Activated T-cell treated with anti-CD3 and anti-CD28 coated beads, Interleukin-2, amount 50 U/mL, for 72 hours (primary cell): ENCODE data around the gene ALS2CL. TPM values are rescaled to one million over a fixed set of nuclear protein-coding genes. Genes with fewer than 3 reads are reported as not detected.

Experiments
- ATAC-seq, 2 donors: fragments of 150-1000 bp; cut with Tn5 transposase; replicated peaks in 1 of 2; 2 replicates each; pipeline ENCODE4 v1.10.0; 2021; ENCODE audit warnings: moderate library complexity in 2 of 2, mild to moderate bottlenecking in 1 of 2
- DNase-seq, 2 donors: peaks; one replicate each; pipeline ENCODE4 v3.0.0; 2021 to 2022; ENCODE audit warnings: mixed read lengths in 1 of 2
- H3K27ac Mint-ChIP-seq: one replicate; pipeline ENCODE4 v1.8.0; 2022; ENCODE audit warnings: mild to moderate bottlenecking, moderate library complexity, mixed read lengths
- H3K27me3 Mint-ChIP-seq: one replicate; pipeline ENCODE4 v1.8.0; 2022; ENCODE audit warnings: low read depth, mixed read lengths
- H3K36me3 Mint-ChIP-seq, 2 donors: one replicate each; pipeline ENCODE4 v1.8.0; 2022; ENCODE audit warnings: mixed read lengths in 2 of 2, mild to moderate bottlenecking in 1 of 2; ENCODE audit not compliant: insufficient read depth in 2 of 2
- H3K4me1 Mint-ChIP-seq: one replicate; pipeline ENCODE4 v1.8.0; 2022; ENCODE audit warnings: low read depth, mixed read lengths
- H3K4me3 Mint-ChIP-seq, 2 donors: one replicate each; pipeline ENCODE4 v1.8.0; 2022; ENCODE audit warnings: mild to moderate bottlenecking in 2 of 2, mixed read lengths in 2 of 2, moderate library complexity in 2 of 2
- H3K9me3 Mint-ChIP-seq, 2 donors: one replicate each; pipeline ENCODE4 v1.8.0; 2022; ENCODE audit warnings: mixed read lengths in 2 of 2
- total RNA-seq, 2 donors: library from RNA; stranded (reverse); gene quantifications; one replicate each; pipeline ENCODE4 v1.2.3, GENCODE V29; 2022

The ALS2CL gene
- total RNA-seq, 2 donors from 2014 or later: 1.9 to 3.1 TPM

- H3K9me3 Mint-ChIP-seq: no peaks in the 10 kb centered on the region
- no peak for ATAC-seq
- H3K27me3 Mint-ChIP-seq: no peaks in the 10 kb centered on the region
- no peak for DNase-seq
- peak overlapping the region in 1 of 2 donors; percentile 79 for H3K4me3 Mint-ChIP-seq
- peaks cover 16% of the 10 kb centered on the region for H3K4me1 Mint-ChIP-seq
- no peaks in the 10 kb centered on the region for H3K36me3 Mint-ChIP-seq
- H3K27ac Mint-ChIP-seq: no peak overlapping the region
These were observed 64.5 kb downstream of the ALS2CL start for GRCh38 chr3:46628901-46629369.

DNA sequence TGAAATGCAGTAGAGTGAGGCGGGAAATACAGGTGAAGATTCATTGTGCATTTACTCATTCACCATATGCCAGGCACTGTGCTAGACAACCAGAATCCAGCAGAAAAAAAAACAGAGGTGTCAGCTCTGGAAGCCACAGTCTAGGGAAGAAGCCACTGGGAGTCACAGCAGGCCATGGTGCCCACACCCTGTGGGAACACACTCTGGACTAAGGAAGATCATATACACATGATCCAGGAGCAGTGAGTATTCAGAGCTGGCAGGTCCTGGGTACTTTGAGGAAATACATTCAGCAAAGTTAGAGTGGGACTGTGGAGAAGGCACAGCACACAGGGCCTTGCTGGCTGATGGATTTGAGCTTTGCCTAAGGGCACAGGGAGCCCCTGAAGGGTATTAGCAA is 66.4 kb downstream of the ALS2CL start:
- H3K36me3 Mint-ChIP-seq: no peaks in the 10 kb centered on the region
- H3K27me3 Mint-ChIP-seq: no peaks in the 10 kb centered on the region
- ATAC-seq (no peak), DNase-seq (no peak)
- H3K4me3 Mint-ChIP-seq: no peak overlapping the region
- H3K27ac Mint-ChIP-seq: peak overlapping the region; percentile 8
- no peaks in the 10 kb centered on the region for H3K9me3 Mint-ChIP-seq
- H3K4me1 Mint-ChIP-seq: peaks cover 16% of the 10 kb centered on the region

DNA sequence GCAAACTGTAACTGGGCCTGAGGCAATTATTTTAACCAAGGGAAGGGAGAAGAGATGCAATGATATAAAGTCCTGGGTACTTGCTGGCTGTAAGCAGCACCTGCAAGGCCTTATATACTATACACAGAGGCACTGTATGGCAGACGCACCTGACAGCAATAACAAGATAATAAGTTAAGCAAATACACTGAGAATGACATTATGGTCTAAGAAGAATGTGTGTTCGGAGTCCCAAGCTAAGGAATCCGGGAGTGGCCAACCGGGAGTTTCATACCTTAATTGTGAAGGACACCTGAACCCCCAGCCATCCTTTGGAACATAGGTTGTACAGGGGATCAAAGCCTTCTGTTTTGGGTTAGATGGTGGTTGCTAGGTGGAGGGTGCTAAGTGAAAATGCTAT is 67.4 kb downstream of the ALS2CL start:
- Mint-ChIP-seq H3K9me3 (no peaks in the 10 kb centered on the region), H3K4me3 (no peak overlapping the region), H3K27me3 (peaks cover 6% of the 10 kb centered on the region), H3K36me3 (no peaks in the 10 kb centered on the region), H3K4me1 (peaks cover 16% of the 10 kb centered on the region), H3K27ac (no peak overlapping the region)
- DNase-seq (no peak), ATAC-seq (no peak)

DNA sequence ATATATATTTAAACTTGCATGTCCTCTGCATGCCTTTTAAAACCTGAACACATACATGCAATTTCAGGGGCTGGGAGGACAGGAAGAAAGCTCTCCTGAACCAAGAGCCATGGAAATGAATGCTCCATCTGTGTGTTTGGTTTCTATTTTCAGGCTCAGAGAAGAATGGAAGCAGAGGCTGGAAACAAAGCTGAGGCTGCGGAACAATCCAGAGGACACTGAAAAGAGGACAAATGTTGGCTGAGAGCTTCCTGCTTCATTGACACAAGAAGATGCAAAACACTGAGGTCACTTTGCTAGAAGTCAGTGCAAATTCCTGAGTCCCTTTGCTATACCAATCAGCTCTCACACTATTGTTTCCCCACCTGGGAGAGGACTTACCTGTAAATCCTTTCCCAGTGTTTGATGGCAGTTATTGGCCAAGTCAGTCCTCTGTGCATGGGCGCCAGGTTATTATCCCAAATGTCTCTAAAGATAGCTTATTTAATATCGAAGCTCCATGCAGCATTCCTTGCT is 68.4 kb downstream of the ALS2CL start:
- H3K4me3 Mint-ChIP-seq: no peak overlapping the region
- peaks cover 11% of the 10 kb centered on the region for H3K4me1 Mint-ChIP-seq
- H3K27ac Mint-ChIP-seq: no peak overlapping the region
- no peaks in the 10 kb centered on the region for H3K9me3 Mint-ChIP-seq
- DNase-seq: no peak
- H3K27me3 Mint-ChIP-seq: peaks cover 16% of the 10 kb centered on the region
- H3K36me3 Mint-ChIP-seq: no peaks in the 10 kb centered on the region
- no peak for ATAC-seq

GRCh38 chr3:46624533-46624932 is 68.9 kb downstream of the ALS2CL start:
- ATAC-seq: no peak
- H3K4me1 Mint-ChIP-seq: peaks cover 6% of the 10 kb centered on the region
- no peaks in the 10 kb centered on the region for H3K36me3 Mint-ChIP-seq
- no peak overlapping the region for H3K27ac Mint-ChIP-seq
- peaks cover 19% of the 10 kb centered on the region for H3K27me3 Mint-ChIP-seq
- no peak for DNase-seq
- no peak overlapping the region for H3K4me3 Mint-ChIP-seq
- H3K9me3 Mint-ChIP-seq: no peaks in the 10 kb centered on the region

- H3K4me1 Mint-ChIP-seq: no peaks in the 10 kb centered on the region
- no peaks in the 10 kb centered on the region for H3K36me3 Mint-ChIP-seq
- peaks cover 27% of the 10 kb centered on the region for H3K27me3 Mint-ChIP-seq
- no peaks in the 10 kb centered on the region for H3K9me3 Mint-ChIP-seq
- no peak for ATAC-seq
- H3K27ac Mint-ChIP-seq: no peak overlapping the region
- no peak for DNase-seq
- H3K4me3 Mint-ChIP-seq: no peak overlapping the region
These were observed 73.4 kb downstream of the ALS2CL start for GRCh38 chr3:46619845-46620778.

Other genes starting within 250 kb of the ALS2CL start
- gene LTF, start 228.8 kb downstream of the ALS2CL start, total RNA-seq: not detected
- gene RTP3, start 195.7 kb downstream of the ALS2CL start, total RNA-seq: not detected
- gene LRRC2, start 127.4 kb downstream of the ALS2CL start, total RNA-seq: under 1 TPM in 1 of 2 donors, not detected in 1; 0.19 TPM
- gene FAM240A, start 81.2 kb downstream of the ALS2CL start, total RNA-seq: not detected
- 1 to 10 TPM; 1.2 to 1.5 TPM for gene TMIE, start 7.7 kb upstream of the ALS2CL start, total RNA-seq
- gene PRSS50, start 24.2 kb upstream of the ALS2CL start, total RNA-seq: under 1 TPM; 0.07 to 0.09 TPM
- not detected for gene MYL3, start 169.8 kb upstream of the ALS2CL start, total RNA-seq
- gene PTH1R, start 184.0 kb upstream of the ALS2CL start, total RNA-seq: not detected